KOPT-K1 (cell line): Measurements from ENCODE around the gene STX11.
"Not testable (repeated sequence)": the region's sequence is repeated elsewhere in the genome, so short reads cannot be mapped to it uniquely, and the experiment has no call there.

Experiments
- H3K27ac ChIP-seq: fragments of 200-600 bp; sonication (generic); 2 replicates; pipeline ENCODE4 v1.5.1; 2016; ENCODE audit warnings: antibody characterized with exemption, mild to moderate bottlenecking, low read depth, low read length; ENCODE audit not compliant: poor library complexity, severe bottlenecking
- H3K36me3 ChIP-seq: fragments of 200-600 bp; sonication (generic); 2 replicates; pipeline ENCODE4 v1.5.1; 2017; ENCODE audit warnings: antibody characterized with exemption, mild to moderate bottlenecking, low read length, moderate library complexity; ENCODE audit not compliant: insufficient read depth
- H3K9me3 ChIP-seq: fragments of 200-600 bp; sonication (generic); 2 replicates; pipeline ENCODE4 v1.5.1; 2017; ENCODE audit warnings: antibody characterized with exemption, low read length, mild to moderate bottlenecking; ENCODE audit not compliant: insufficient read depth, poor library complexity, severe bottlenecking

Gene STX11

DNA sequence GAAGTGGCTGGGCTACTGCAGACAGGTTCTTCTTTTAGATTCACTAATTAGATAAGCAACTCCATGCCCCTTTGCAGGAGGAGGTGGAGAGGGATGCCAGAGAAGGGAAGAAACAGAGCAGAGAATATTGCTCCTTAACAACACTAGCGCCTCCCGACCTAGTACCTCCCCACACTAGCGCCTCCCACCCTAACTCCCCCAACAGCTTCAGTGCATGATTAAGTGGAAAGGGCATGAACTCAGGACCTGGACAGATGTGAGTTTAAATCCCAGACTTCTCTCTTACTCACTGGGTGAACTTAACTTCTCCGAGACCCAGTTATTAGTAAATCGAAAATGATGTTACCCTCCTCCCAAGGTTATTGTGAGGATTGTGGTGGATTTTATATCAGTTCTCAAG lies 25.7 kb downstream of the STX11 start:
- Histone ChIP-seq H3K27ac (no peak overlapping the region), H3K36me3 (no peaks in the 10 kb centered on the region), H3K9me3 (no peaks in the 10 kb centered on the region)

- H3K9me3 ChIP-seq: no peaks in the 10 kb centered on the region
- H3K27ac ChIP-seq: no peak overlapping the region
- H3K36me3 ChIP-seq: no peaks in the 10 kb centered on the region
Measured at GRCh38 chr6:144177726-144178125, 27.4 kb downstream of the STX11 start.

GRCh38 chr6:144178323-144178722 lies 28.0 kb downstream of the STX11 start:
- Histone ChIP-seq H3K27ac (no peak overlapping the region), H3K36me3 (no peaks in the 10 kb centered on the region), H3K9me3 (no peaks in the 10 kb centered on the region)

DNA sequence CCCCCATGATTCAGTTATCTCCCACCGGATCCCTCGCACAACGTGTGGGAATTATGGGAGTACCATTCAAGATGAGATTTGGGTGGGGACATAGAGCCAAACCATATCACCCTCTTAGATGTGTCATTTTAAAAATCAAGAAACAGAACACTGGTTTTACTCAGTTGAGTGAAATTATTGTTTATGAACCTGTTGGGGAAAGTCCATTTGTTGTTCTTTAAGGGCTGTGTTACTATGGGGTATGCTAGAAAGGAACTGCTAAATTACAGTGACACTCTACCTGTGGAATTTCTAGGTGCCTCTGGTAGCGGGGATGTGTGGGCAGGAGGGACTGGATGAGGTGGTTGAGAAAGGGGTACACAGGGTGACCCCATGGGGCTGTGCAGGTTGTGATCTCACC lies 28.9 kb downstream of the STX11 start:
- Histone ChIP-seq H3K9me3 (no peaks in the 10 kb centered on the region), H3K27ac (no peak overlapping the region), H3K36me3 (no peaks in the 10 kb centered on the region)

- no peaks in the 10 kb centered on the region for H3K36me3 ChIP-seq
- no peaks in the 10 kb centered on the region for H3K9me3 ChIP-seq
- no peak overlapping the region for H3K27ac ChIP-seq
Measured at GRCh38 chr6:144179828-144180227, 29.5 kb downstream of the STX11 start.

- H3K36me3 ChIP-seq, H3K9me3 ChIP-seq, H3K27ac ChIP-seq: not testable (repeated sequence)
Measured at GRCh38 chr6:144180354-144180753, 30.0 kb downstream of the STX11 start.

DNA sequence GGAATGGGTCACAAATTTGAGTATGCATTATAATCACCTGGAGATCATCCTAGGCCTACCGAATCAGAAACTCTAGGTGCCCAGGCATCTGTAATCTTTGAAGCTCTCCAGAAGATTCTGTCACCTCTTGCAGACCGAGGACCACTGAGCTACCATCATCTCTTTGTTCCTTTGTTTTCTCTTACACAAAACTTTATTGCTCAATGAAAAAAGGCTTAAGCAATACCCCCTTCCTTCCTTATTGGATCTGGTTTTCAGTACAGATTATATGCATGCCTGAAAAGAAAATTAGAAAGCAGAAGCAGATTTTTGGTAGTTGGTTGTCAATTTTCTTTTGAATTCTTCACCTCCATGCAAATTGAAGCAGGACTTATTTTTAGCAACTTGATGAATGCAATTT lies 31.3 kb downstream of the STX11 start:
- Histone ChIP-seq H3K9me3 (peaks cover 3% of the 10 kb centered on the region), H3K27ac (no peak overlapping the region), H3K36me3 (no peaks in the 10 kb centered on the region)

DNA sequence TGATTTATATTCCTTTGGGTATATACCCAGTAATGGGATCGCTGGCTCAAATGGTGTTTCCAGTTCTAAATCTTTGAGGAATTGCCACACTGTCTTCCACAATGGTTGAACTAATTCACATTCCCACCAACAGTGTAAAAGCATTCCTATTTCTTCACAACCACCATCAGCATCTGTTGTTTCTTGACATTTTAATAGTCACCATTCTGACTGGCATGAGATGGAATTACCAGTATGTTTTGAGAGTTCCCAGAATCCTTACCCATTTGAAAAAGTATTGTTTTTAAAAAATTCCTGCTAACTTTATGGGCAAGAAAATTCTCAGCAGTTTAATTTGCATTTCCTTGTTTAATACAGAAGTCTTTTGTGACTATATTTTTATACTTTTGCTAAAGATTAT lies 33.9 kb downstream of the STX11 start:
- not testable (repeated sequence) for H3K9me3 ChIP-seq, H3K27ac ChIP-seq, H3K36me3 ChIP-seq

GRCh38 chr6:144185133-144185836 lies 35.0 kb downstream of the STX11 start:
- Histone ChIP-seq H3K36me3 (no peaks in the 10 kb centered on the region), H3K27ac (no peak overlapping the region), H3K9me3 (peaks cover 7% of the 10 kb centered on the region)

DNA sequence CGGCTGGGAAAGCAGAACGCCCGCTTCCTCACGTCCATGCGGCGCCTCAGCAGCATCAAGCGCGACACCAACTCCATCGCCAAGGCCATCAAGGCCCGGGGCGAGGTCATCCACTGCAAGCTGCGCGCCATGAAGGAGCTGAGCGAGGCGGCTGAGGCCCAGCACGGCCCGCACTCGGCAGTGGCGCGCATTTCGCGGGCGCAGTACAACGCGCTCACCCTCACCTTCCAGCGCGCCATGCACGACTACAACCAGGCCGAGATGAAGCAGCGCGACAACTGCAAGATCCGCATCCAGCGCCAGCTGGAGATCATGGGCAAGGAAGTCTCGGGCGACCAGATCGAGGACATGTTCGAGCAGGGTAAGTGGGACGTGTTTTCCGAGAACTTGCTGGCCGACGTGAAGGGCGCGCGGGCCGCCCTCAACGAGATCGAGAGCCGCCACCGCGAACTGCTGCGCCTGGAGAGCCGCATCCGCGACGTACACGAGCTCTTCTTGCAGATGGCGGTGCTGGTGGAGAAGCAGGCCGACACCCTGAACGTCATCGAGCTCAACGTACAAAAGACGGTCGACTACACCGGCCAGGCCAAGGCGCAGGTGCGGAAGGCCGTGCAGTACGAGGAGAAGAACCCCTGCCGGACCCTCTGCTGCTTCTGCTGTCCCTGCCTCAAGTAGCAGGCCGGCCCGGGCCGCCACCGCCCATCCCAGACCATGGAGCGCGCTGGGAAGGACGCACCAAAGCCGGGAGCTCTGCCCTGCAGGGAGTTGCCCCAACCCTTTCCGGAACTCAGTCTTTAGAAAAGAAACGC lies 36.7 kb downstream of the STX11 start:
- Histone ChIP-seq H3K36me3 (no peaks in the 10 kb centered on the region), H3K9me3 (peaks cover 7% of the 10 kb centered on the region), H3K27ac (no peak overlapping the region)

DNA sequence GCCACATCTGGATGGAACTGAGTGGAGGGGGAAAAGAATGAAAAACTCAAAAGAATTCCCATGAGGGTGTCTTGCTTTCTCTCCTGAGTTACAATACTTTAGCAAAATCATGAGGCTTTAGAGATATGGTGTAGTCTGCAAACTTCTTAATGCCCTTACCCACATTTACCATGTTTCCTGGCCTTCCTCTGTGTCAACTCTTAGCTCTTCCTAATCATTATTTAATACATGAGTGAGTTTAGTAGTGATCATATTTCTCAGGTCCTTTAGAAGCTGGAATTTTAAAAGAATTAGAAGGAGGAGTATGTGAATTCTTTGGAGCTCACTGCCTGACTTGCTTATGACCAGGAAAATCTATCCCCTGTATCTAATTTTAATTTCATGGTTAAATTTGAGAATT lies 39.0 kb downstream of the STX11 start:
- no peak overlapping the region for H3K27ac ChIP-seq
- no peaks in the 10 kb centered on the region for H3K36me3 ChIP-seq
- H3K9me3 ChIP-seq: peaks cover 7% of the 10 kb centered on the region

DNA sequence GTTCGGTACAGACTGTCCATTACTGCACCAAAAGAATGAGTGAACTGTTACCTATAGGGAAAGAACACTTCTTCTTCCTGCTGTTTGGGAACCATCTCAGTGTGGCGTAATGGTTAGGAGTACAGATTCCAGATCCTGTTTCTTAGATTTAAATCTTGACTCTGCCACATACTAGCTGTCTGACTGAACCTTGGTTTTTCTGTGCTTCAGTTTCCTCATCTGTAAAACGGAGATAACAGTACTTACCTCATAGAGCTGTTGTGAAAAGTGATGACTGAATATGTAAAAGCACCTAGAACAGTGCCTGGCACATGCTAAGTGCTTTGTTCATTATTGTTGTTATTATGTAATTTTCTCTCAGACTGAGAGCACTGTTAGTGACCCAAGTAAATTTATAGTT lies 39.8 kb downstream of the STX11 start:
- peaks cover 7% of the 10 kb centered on the region for H3K9me3 ChIP-seq
- no peaks in the 10 kb centered on the region for H3K36me3 ChIP-seq
- H3K27ac ChIP-seq: no peak overlapping the region

DNA sequence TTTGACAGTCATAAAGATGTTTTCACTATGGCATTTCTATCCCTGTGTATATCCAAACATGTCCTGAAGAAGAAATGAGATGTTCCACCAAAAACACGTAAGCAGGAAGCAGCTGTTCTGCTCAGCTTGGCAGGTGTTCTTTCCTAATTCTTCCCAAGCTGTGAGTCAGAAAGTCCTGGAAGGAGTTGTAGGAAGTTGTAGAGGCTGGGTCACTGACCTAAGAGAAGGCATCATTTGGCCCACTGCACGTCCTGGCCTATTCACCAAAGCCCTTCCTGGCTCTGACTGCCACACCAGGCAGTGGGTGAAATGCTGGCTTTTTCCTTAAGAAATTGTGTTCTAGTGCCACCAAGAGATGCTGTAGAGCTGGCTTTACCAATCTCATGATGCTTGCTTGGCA lies 40.3 kb downstream of the STX11 start:
- Histone ChIP-seq H3K36me3 (no peaks in the 10 kb centered on the region), H3K27ac (no peak overlapping the region), H3K9me3 (peaks cover 7% of the 10 kb centered on the region)

DNA sequence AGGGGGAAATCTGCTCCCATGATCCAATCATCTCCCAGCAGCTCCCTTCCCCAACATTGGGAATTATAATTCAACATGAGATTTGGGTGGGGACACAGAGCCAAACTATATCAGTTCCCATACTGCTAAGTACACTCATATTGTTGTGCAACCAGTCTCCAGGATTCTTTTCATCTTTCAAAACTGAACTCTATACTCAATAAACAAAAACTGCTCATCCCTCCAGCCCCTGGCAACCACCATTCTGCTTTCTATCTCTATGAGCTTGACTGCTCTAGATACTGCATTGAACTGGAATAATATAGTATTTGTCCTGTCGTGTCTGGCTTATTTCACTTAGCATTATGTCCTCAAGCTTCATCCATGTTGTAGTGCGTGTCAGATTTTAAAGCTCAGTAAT lies 42.9 kb downstream of the STX11 start:
- no peaks in the 10 kb centered on the region for H3K36me3 ChIP-seq
- no peak overlapping the region for H3K27ac ChIP-seq
- no peaks in the 10 kb centered on the region for H3K9me3 ChIP-seq

- Histone ChIP-seq H3K36me3 (no peaks in the 10 kb centered on the region), H3K27ac (no peak overlapping the region), H3K9me3 (no peaks in the 10 kb centered on the region)
Measured at GRCh38 chr6:144194293-144194810, 44.0 kb downstream of the STX11 start.
